Breast epithelium (tissue), 3 donors: Measurements from ENCODE around the gene TSSK2.

Experiments used
- CTCF ChIP-seq, 3 donors: fragments of 450-650 bp; IDR thresholded peaks; one replicate each; pipeline ENCODE4 v1.5.1; 2016 to 2017; ENCODE audit warnings: antibody characterized with exemption in 3 of 3, mild to moderate bottlenecking in 3 of 3, moderate library complexity in 3 of 3
- POLR2A ChIP-seq: fragments of 450-650 bp; IDR thresholded peaks from one replicate; pipeline ENCODE4 v1.6.1; 2016; ENCODE audit warnings: antibody characterized with exemption, mild to moderate bottlenecking, moderate library complexity

GRCh38 chr22:19172213-19173046 lies 41.3 kb downstream of the TSSK2 start:
- TF ChIP-seq CTCF (IDR thresholded peaks at IDR 0.05) (no peak), POLR2A (no peak)
